Measurements from ENCODE around the gene STEEP1.
A peak's percentile ranks its signal among the peaks of the same experiment; 100 is the strongest.

Gene STEEP1

DNA sequence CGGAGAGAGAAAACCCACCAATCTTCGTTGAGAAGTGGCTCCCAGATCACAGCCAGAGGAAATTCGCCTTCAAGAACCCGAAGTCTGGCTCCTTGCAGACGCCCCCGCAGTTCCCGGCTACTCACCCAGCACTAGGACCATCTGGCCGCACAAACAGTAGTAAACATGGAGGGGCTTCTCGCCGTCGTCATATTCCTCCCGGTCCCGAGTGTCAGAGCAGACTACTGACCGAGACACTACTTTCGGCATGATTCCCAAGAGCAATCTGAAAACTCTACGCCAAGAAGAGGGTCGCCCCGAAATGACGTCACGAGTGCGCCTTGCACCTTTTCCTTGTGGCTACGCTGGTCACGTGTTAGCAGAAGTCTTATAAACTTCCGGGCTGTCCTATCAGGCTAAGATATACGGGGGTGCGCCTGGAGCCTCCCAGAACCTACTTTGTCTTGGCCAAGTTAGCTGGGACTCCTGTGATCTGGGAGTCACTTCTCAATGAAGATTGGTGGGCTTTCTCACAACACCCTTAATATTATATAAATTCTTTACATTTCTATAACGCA, at the start of gene STEEP1:
Gene STEEP1 (minus strand): TSS at position 303 of the 557 bp plus-strand sequence. CDS start 54 bp downstream, at position 249.
- peak; percentile 91 for DNase-seq

DNA sequence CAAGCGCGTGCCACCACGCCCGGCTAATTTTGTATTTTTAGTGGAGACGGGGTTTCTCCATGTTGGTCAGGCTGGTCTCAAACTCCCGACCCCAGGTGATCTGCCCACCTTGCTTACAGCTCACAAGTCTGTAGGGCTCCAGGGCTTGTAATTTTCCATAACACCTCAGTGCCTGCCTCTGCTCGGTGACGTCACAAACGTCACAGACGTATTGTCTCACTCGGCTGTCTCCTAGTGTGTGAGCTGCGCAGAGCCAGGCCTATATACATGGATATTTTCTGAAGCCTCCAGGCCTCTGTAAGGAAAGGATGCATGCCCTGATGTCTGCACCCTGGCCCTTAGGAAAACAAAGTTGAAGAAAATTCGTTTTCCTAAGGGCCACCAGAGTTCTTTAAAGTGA, 49.6 kb upstream of the STEEP1 start:
- DNase-seq = no peak

DNA sequence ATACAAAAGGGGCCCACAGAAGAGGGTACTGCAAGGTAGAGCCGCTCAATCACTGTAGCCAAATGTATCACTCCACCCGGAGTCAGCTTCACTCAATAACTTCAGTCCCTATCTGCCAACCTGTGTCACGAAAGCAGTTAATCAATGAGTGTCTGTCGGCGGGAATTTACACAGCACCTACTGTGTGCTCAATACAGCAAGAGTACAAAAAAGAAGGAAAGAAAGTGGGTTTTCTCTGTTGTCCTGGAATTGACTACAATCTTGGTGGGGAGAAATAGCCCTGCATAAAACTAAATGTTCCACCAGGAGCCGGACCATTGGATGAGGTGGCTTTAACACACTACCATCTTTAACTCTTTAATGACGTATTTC, 41.8 kb upstream of the STEEP1 start:
- no peak for DNase-seq

DNA sequence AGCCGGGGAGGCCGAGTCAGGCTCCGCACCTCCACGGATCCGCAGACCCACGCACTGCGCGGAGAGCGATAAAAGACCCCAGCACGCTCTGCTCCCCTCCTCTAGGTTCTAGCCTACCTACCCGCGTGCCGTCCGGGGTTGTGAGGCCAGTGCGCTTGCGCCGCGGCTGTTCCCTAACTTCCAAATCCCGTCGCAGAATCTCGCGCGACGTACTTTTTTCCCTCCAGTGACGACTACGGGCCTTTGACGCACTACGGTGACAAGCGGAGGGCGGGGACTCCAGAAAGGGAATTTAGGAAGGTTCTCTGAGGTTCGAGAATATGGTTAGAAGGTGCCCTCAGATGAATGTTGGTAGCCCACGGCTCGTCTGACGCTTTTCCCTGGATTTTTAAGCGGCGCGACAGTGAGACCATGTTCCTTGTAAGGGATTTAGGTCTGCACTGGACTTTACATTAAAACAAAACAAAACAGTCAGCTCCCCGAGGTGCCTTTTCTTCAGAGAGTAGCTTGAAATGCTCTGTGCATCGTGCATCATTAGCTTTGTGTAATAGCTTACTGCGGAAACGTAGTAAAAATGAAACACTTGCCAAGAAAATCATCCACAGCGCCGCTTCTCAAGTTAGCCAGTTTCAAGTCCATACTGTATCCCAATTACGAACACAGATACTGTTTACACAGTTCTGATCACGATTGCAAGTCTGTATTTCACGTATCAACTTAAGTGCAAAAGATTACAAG, 41.2 kb upstream of the STEEP1 start, which contains the start of gene NKRF:
Gene NKRF (minus strand): TSS at position 145 of the 738 bp plus-strand sequence.
- DNase-seq = peak; percentile 92

DNA sequence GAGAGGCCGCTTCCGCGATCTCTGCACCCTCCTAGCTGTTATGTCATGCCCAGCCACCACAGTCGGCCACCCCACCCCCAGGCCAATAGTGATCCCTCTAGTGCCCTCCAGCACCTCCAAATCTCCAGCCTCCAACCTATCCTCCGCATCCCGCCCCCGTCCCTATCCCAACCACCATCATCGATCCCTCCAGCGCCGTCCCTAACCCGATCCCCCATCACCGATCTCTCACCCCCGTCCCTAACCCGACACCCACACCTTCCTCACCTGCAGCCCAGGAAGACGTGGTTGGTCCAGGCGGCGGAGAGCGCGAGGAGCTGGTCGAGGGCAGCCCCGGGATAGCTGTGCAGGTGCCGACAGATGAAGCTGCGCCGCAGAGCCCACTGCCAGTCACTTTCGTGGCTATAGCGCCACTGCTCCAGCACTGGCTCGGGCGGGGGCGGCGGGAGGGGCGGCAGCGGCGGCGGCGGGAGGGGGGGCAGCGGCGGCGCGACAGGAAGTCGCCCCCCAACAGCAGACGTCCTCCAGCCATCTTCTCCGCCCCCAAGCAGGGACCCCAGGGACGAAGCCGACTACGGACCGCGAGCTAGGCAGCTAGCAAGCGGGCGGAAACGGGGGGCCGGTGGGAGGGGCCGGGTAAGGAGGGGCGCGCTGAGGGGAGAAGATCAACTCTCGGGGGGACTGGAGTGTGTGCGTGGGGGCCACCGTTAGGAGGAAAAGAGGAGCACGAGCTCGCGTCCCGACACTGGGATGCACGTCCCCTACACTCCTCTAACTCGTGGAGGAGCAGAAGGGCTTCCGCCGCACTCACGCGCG, 40.5 kb upstream of the STEEP1 start:
- DNase-seq = peak; percentile 38

DNA sequence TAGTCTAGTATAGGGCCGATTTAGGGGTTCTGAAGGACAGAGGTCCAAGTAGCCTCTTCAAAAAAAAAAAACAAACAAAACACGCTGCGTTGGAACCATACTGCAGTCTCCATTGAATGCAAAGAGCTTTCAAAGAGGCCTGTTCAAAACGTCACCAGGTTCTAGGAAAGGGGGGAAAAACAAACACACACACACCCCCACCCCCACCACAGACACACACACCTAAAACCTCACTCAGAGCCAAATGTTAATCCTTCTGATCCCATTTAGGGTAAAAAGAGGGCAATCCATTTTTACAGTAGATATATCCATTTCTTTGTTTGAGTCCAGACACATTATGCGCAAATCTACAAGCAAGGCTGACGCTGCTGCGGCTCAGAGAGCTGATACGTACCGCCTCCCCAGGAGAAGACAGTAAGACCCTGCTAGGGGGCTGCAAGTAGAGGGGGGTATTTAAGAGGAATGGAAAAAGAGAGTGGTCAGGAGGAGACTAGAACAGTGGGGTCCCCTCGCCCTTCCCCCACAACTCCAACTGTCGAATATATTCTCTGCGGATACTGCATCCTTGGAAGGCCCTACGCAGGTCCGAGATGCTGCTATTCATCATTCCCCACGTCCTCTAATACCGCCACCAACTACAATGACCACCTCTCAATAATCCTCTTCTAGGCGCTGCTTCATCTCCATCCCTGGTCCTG, 39.7 kb upstream of the STEEP1 start:
- no peak for DNase-seq

DNA sequence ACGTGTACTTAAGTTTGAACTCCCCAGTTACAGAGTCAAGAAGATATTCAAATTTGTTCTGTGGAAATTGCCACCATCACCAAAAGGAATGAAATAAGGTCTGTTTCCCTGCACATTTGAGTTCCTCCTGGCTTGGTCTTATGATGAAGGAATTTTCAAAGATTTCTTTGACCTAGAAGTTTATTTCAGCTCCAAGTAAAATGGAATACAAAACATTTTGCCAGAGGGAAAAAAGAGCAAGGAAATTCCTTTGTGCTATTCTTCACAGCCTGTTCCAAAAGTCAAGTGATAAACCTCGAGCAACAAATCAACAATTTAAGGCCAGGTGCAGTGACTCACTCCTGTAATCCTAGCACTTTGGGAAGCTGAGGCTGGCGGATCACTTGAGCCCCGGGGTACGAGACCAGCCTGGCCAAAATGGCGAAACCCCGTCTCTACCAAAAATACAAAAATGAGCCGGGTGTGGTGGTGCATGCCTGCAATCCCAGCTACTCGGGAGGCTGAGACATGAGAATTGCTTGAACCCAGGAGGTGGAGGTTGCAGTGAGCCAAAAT, 37.6 kb upstream of the STEEP1 start:
- DNase-seq = no peak

DNA sequence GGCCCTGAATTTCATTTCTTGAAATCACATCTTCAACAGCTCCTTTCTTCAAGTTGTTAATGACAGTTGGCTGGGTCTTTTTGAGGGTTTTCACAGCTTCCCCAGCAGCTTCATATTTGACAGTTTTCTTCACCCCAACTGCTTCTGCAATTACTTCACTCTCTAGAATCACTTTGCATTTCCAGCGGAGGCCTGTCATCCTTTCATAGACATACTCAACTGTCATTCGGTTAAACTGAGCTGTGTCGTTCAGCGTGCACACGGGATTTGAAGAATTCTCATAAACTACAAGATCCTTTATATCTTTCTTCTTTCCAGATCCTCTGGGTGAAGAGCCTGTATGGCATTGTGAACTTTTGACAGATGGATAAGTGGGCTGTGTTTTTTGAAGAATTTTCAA, 24.6 kb upstream of the STEEP1 start:
- DNase-seq = no peak

DNA sequence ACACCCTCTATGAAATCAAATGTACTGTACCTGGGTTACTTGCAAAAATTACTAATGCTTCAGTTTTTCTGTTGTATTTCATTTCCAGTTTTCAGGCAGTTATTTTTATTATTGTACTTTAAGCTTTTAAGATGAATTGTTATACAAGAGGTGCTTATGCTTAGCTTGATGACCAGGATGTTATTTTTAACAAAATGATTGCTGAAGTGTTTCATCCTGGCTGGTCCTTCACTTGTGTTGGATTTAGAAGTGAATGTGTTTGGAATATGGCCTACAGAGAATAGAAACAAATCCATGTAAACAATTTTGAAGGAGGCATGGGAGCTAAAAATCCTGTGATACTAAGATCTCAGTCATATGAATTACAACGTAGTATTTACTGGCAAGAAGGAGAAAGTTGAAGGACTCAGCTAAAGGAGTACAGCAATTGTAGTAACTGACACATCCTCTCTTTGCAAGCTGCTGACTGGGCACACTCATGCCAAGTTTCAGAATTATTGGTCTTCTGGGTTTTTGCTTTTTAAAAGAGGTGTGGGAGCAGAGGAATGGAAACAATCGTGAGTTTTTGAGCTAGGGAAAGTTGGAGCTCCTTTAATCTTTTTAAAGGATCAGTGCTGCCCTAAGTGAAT, 18.3 kb upstream of the STEEP1 start:
- no peak for DNase-seq

DNA sequence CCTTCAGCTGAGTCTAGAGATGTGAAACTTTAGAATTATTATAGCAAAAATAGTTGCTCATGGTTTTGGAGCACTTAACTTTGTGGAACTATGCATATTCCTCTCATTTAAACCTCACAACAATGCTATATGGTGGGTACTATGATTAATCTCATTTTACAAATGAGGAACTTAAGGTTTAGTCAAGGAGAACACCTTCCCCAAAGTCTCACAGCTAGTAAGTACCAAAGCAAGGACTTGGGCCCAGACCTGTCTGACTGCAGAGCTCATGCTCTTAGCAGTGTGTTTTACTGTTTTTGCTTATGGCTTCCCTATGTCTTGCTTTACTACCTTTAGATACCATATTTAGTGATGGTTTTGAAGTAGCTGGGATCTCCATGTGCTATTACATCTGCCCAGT, 14.2 kb upstream of the STEEP1 start:
- no peak for DNase-seq

DNA sequence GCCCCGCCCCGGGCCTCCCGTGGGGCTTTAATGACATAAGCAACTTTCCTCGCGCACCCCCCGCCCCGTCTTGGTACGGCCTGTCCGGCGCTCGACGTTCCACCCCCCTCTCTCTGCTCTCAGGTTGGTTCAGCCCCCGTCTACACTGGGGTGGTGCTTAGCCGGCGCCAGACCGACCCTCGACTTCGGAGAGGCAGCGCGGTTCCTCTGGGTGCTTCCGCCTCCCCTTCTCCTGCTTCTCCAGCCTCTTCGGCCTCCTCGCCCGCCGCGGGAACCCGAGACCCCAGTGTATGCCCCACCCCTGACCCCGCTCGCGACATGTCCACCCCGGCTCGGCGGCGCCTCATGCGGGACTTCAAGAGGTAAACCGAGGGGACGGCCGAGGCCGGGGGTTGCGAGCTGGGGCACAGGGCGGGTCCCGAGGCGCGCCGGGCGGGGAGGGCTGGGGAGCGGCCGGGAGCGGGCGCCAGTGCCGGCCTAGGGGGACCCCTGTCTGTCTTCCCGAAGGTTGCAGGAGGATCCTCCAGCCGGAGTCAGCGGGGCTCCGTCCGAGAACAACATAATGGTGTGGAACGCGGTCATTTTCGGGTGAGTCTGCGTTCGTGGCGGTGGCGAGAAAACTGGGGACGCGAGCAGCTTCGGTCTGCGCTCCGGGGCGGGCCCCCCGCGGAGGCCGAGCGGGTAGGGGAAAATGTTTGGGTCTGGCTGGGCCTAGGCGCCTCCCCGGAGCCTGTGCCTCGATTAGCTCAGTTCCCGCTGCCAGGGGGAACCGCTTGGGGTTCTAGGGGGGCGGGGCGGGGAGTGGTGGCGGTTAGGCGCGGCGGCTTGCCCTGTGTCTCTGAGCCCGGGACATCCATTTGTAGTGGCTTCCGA, 9.4 kb upstream of the STEEP1 start, which contains the start of gene UBE2A:
Gene UBE2A (plus strand): TSS at position 170 of the 873 bp plus-strand sequence. CDS start 149 bp downstream, at position 319.
- peak; percentile 62 for DNase-seq

DNA sequence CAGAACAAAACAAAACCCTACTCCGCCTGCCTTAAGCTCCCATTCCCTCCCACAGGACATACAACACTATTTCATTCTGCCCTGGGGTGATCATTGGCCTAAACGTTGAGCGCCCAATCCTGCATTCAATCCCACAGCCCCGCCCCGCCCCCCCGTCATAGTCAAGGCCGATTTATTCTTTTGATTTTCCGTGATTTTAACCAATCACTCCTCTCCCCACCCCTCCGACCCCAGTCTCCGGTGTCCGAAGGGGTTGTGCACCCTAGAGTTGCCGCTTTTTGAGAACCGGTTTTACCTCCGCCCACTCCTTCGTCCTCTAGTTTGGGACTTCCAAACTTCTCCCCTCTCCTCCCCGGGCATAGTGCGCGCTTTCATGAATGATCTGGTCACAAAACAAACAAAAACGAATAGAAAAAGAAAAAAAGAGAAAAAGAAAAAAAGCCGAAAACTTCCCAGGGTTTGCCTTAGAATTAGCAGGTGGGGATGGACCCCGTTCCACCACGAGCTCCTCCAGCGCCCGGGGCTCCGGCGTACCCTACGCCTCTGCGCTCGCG, 8.7 kb upstream of the STEEP1 start:
- no peak for DNase-seq

DNA sequence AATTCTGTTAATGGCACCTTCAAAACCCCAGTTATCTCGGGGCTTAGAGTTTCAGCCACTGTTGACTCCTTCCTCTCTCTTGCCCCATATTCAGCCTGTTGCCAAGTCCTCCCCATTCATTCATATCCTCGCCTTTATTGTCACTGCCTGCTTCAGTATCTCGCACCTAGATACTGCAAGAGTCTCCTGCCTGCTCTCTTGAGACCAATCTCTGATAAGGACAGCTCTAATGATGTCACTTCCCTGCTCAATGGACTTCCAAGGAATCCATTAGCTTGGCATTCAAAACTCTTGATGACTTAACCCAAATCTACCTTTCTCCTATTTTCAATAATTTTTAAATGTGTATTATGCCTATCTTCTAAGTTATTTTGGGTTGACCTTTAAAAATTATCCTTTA, 8.0 kb upstream of the STEEP1 start:
- no peak for DNase-seq

DNA sequence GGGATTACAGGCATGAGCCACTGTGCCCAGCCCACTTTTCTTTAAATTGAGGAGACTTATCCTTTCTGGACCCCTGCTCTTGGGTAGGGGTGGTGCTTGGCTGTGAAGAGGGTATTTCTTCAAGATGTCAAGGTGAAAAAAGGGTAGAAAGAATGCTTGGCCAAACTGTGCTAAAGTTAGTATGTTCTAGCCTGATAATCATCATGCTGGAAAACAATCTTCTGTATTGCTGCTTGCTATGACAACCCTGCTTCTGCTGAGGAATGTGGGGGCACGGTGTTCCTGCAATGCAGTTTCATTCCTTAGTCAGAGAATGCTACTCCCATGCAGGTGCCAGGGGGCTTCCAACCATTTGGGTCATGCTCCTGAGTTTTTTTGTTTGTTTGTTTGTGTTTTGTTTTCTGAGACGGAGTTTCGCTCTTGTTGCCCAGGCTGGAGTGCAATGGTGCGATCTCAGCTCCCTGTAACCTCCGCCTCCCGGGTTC, 5.2 kb upstream of the STEEP1 start:
- DNase-seq = no peak

DNA sequence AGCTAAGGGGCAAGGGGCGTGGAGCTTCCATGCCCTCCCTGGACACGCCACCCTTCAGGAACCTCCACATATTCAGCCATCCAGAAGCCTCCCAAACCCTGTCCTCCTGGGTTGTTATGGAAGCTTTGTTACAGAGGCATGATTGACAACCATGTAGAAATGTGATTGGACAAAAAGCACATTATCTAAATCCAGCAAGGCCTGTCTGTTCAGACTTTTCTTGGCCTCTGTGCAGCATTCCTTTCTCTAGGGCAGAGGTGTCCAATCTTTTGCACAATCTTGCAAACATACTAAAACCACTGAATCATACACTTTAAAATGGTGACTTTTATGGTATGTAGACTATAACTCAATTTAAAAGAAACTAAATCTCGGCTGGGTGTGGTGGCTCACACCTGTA, 12.7 kb downstream of the STEEP1 start:
- no peak for DNase-seq

DNA sequence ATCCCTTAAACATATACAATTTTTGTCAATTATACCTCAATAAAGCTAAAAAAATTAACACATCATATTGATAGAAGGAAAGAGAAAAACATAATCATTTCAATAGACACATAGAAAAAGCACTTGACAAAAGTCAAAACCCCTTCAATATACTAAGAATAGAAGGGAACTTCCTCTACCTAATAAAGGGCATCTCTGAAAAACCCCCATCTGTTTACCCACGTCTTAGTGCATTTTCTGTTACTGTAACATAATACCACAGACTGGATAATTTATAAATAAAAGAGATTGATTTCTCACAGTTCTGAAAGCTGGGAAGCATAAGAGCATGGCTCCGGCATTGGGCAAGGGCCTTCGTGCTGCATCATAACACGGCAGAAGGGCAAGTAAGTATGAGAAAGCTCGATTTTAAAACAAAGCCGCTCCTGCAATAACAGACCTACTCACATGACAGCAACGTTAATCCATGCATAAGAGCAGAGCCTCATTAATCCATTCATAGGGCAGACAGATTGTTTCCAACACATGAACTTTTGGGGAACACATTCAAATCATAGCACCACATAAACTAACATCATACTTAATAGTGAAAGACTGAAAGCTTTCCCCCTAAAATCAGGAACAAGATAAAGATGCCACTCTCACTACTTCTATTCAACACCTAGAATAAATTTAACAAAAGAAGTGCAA, 15.7 kb downstream of the STEEP1 start:
- no peak for DNase-seq

DNA sequence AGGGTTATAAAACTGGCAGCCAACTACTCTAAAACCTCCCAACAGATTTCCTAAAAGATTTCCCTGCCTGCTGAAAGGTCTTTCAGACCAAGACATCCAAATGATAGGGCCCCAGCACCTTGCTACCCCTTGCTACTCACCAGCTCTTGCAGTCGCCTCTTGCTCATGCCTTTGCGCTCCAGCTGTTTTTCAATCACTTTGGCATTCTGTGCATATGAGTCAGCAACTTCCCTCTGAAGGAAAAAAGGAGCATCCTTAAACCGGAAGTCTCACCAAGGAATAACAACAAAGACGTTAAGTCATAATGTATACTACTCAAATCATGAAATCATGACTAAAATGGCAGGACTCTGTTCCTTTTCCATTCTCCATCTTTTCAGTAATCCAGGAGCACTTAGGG, 24.0 kb downstream of the STEEP1 start:
- no peak for DNase-seq

DNA sequence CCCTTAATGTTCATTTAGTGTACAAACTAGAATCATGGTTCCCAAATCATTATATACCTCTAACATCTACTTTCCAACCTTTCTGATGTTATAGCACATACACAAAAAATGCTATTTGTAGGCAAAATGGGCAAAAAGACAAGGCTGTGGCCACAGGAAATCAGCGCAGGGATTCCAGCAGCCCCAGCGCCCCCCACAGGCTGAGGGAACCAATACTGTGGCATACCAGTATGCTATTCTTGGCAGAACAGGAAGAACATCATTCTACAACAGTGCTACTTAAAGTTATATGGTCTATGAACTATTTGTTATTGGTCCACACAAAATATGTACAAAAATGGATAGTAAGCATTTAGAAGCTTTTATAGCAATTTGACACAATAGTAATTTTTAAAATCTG, 25.3 kb downstream of the STEEP1 start:
- DNase-seq = no peak

DNA sequence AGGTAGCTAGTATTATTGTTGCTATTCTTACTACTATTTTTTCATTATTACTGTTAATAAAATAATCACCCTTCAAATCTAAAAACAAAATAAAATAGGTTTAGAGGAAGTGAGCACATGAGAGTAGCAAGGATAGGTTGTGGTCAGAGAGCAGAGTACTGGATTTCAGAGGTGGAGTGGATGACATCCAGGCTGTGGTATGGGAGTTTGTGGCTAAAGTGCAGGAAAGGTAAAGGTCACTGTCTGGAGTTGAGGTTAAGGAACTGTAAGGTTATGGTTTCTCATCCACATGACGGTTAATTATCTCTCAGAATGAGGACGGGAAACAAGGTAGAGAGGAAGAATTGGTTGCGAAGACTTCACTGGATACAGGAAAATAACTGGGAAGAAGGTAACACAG, 27.7 kb downstream of the STEEP1 start:
- DNase-seq = no peak
